Body of pancreas (tissue), 4 donors: ENCODE measurements around the gene CTBP1.

Source experiments
- POLR2A ChIP-seq, 3 donors: fragments of 450-650 bp; IDR thresholded peaks; one replicate each; pipeline ENCODE4 v1.6.1; 2016; ENCODE audit warnings: antibody characterized with exemption in 3 of 3, mild to moderate bottlenecking in 2 of 3
- TF ChIP-seq, protein P1 (sequence below), 7 experiments: fragments of 450-650 bp in 4 of 7; fragments of 200-600 bp in 3 of 7; sonication (generic) in 3 of 7; IDR thresholded peaks; one replicate each; pipeline ENCODE4 v1.5.1; 2016 to 2019; ENCODE audit warnings: antibody characterized with exemption in 7 of 7

- TF ChIP-seq, protein P1, sequence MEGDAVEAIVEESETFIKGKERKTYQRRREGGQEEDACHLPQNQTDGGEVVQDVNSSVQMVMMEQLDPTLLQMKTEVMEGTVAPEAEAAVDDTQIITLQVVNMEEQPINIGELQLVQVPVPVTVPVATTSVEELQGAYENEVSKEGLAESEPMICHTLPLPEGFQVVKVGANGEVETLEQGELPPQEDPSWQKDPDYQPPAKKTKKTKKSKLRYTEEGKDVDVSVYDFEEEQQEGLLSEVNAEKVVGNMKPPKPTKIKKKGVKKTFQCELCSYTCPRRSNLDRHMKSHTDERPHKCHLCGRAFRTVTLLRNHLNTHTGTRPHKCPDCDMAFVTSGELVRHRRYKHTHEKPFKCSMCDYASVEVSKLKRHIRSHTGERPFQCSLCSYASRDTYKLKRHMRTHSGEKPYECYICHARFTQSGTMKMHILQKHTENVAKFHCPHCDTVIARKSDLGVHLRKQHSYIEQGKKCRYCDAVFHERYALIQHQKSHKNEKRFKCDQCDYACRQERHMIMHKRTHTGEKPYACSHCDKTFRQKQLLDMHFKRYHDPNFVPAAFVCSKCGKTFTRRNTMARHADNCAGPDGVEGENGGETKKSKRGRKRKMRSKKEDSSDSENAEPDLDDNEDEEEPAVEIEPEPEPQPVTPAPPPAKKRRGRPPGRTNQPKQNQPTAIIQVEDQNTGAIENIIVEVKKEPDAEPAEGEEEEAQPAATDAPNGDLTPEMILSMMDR (IDR thresholded peaks at IDR 0.05): no peak
- TF ChIP-seq POLR2A (IDR thresholded peaks at IDR 0.05): no peak
Observed at GRCh38 chr4:1255151-1255550, 6.2 kb upstream of the CTBP1 start.
